OCI-LY7 (cell line): ENCODE measurements around the gene UGT1A1.

Experiments
- EZH2phosphoT487 ChIP-seq: fragments of 200-600 bp; sonication (generic); IDR thresholded peaks from 2 replicates; pipeline ENCODE4 v1.6.1; 2018; ENCODE audit warnings: low read depth, borderline replicate concordance, mild to moderate bottlenecking, mixed run types, antibody characterized with exemption, low read length, moderate library complexity, mixed read lengths
- TF ChIP-seq, protein P1 (sequence below): fragments of 200-600 bp; sonication (generic); conservative IDR thresholded peaks from 2 replicates; pipeline ENCODE4 v1.5.1; 2014; ENCODE audit warnings: mild to moderate bottlenecking, antibody characterized with exemption, low read length, moderate library complexity, mixed read lengths

DNA sequence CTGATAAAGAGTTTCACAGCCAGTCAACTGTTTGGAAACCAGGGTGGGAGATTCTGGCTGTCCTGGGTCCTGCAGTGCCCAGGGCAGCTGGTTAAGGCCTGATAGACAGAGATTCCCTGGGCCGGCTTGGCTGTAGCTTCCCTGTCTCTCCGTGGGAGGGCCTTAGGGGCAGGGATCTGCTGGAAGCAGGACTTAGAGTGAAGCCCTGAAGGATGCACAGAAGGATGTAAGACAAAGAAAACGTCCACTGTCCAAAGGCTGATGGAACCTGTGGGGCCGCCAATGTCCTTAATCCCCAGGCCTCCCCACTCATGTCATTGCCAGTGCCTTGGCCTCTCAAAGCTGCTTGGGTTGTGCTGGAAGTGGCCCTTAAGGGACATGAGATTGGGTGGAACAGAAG, 51.0 kb downstream of the UGT1A1 start:
- TF ChIP-seq, protein P1, sequence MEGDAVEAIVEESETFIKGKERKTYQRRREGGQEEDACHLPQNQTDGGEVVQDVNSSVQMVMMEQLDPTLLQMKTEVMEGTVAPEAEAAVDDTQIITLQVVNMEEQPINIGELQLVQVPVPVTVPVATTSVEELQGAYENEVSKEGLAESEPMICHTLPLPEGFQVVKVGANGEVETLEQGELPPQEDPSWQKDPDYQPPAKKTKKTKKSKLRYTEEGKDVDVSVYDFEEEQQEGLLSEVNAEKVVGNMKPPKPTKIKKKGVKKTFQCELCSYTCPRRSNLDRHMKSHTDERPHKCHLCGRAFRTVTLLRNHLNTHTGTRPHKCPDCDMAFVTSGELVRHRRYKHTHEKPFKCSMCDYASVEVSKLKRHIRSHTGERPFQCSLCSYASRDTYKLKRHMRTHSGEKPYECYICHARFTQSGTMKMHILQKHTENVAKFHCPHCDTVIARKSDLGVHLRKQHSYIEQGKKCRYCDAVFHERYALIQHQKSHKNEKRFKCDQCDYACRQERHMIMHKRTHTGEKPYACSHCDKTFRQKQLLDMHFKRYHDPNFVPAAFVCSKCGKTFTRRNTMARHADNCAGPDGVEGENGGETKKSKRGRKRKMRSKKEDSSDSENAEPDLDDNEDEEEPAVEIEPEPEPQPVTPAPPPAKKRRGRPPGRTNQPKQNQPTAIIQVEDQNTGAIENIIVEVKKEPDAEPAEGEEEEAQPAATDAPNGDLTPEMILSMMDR: no peak
- no peak for TF ChIP-seq EZH2phosphoT487
